ENCODE data around the gene WRAP53. TPM values are rescaled to one million over a fixed set of nuclear protein-coding genes. Genes with fewer than 3 reads are reported as not detected.

The WRAP53 gene
- total and polyA plus RNA-seq, 2 of the 13 experiments (the other 11 are each of a cell fraction or from before 2014, with no cell fraction given): 7.0 to 19.5 TPM

- TF ChIP-seq IRF2 (CRISPR knock-in tag; IDR thresholded peaks at IDR 0.05) (no peak), THAP7 (CRISPR knock-in tag; IDR thresholded peaks at IDR 0.05) (0 out of 2 replicates have a peak, but pooled peaks have one; percentile 54), PAXIP1 (CRISPR knock-in tag; conservative IDR thresholded peaks at IDR 0.05) (0 out of 2 replicates have a peak, but pooled peaks have one; percentile 28), ZNF180 (CRISPR knock-in tag; IDR thresholded peaks at IDR 0.05; ENCODE audit: borderline replicate concordance, low read depth) (no peak), ASH2L (IDR thresholded peaks at IDR 0.05; ENCODE audit: insufficient read length, low read depth, low read length) (peak; percentile 19), THAP9 (CRISPR knock-in tag; IDR thresholded peaks at IDR 0.05; ENCODE audit: borderline replicate concordance) (0 out of 2 replicates have a peak, but pooled peaks have one; percentile 5), BORCS8-MEF2B (CRISPR knock-in tag; IDR thresholded peaks at IDR 0.05) (0 out of 2 replicates have a peak, but pooled peaks have one; percentile 35), SAFB2 (CRISPR knock-in tag; IDR thresholded peaks at IDR 0.05; ENCODE audit: borderline replicate concordance, low read depth) (no peak), DRAP1 (CRISPR knock-in tag; IDR thresholded peaks at IDR 0.05) (no peak), ZBED4 (CRISPR knock-in tag; IDR thresholded peaks at IDR 0.05; ENCODE audit: borderline replicate concordance) (peak; percentile 59; the same call in 1 of the 2 replicates), CBX5 (CRISPR knock-in tag; IDR thresholded peaks at IDR 0.05; ENCODE audit: borderline replicate concordance) (peak; percentile 38; the same call in 1 of the 2 replicates)
Measured at GRCh38 chr17:7716901-7717755, 28.9 kb downstream of the WRAP53 start, which contains the start of gene DNAH2 (continued).
